SJSA1 (cell line): Measurements from ENCODE around the gene NT5DC2. TPM values are rescaled to one million over a fixed set of nuclear protein-coding genes. Genes with fewer than 3 reads are reported as not detected.

ENCODE experiments used
- DNase-seq, 2 experiments: peaks; one replicate each; pipeline ENCODE4 v3.0.0-alpha.2; 2015 to 2020; ENCODE audit warnings: low spot score in 2 of 2, low read depth in 1 of 2
- H3K27ac ChIP-seq: fragments of 250-450 bp; sonication (Bioruptor Pico); 2 replicates; pipeline ENCODE4 v1.5.1; 2020; ENCODE audit warnings: mild to moderate bottlenecking, moderate library complexity
- H3K27me3 ChIP-seq: fragments of 250-450 bp; sonication (Bioruptor Pico); replicated peaks from 2 replicates; pipeline ENCODE4 v1.5.1; 2020; ENCODE audit warnings: mild to moderate bottlenecking, moderate library complexity
- H3K36me3 ChIP-seq: fragments of 250-450 bp; sonication (Bioruptor Pico); 2 replicates; pipeline ENCODE4 v1.5.1; 2020; ENCODE audit warnings: mild to moderate bottlenecking
- H3K4me1 ChIP-seq: fragments of 250-450 bp; sonication (Bioruptor Pico); replicated peaks from 2 replicates; pipeline ENCODE4 v1.6.1; 2021; ENCODE audit warnings: mild to moderate bottlenecking
- H3K4me3 ChIP-seq: fragments of 250-450 bp; sonication (Bioruptor Pico); 2 replicates; pipeline ENCODE4 v1.5.1; 2020; ENCODE audit warnings: mild to moderate bottlenecking
- H3K9me3 ChIP-seq: fragments of 250-450 bp; sonication (Bioruptor Pico); replicated peaks from 2 replicates; pipeline ENCODE4 v1.5.1; 2020; ENCODE audit warnings: mild to moderate bottlenecking
- total RNA-seq: library from RNA; depleted of rRNA; stranded (reverse); fragments of >200 nt; shearing (Covaris generic); gene quantifications from 2 replicates; pipeline ENCODE4 v1.2.3, GENCODE V29; 2014; rRNA removed

NT5DC2 gene
- total RNA-seq, 1 experiment from 2014 or later = 74.6 TPM

- Histone ChIP-seq H3K4me3 (no peak overlapping the region), H3K27me3 (no peaks in the 10 kb centered on the region), H3K9me3 (no peaks in the 10 kb centered on the region), H3K4me1 (no peaks in the 10 kb centered on the region), H3K36me3 (peaks cover 97% of the 10 kb centered on the region), H3K27ac (no peak overlapping the region)
- DNase-seq = no peak
Observed at GRCh38 chr3:52477076-52477795, 56.4 kb downstream of the NT5DC2 start.

Other genes with a start within 250 kb of the NT5DC2 start
- 3.7 and 6.1 TPM in 2 replicates for gene GLYCTK, start 246.0 kb downstream of the NT5DC2 start, total RNA-seq
- gene DNAH1, start 217.5 kb downstream of the NT5DC2 start, total RNA-seq = 0.47 and 1.1 TPM in 2 replicates
- 50.2 and 60.1 TPM in 2 replicates for gene BAP1, start 123.8 kb downstream of the NT5DC2 start, total RNA-seq
- 7.6 and 9.5 TPM in 2 replicates for gene PHF7, start 123.2 kb downstream of the NT5DC2 start, total RNA-seq
- gene SEMA3G, start 88.8 kb downstream of the NT5DC2 start, total RNA-seq = 0.13 TPM in 1 of 2 replicates, not detected in the other
- gene TNNC1, start 79.8 kb downstream of the NT5DC2 start, total RNA-seq = 18.2 and 32.1 TPM in 2 replicates
- gene NISCH, start 78.3 kb downstream of the NT5DC2 start, total RNA-seq = 22.4 and 24.8 TPM in 2 replicates
- gene STAB1, start 38.5 kb downstream of the NT5DC2 start, total RNA-seq = not detected in 2 replicates
- 1.1 and 37.2 TPM in 2 replicates for gene UQCC5, start 2.7 kb upstream of the NT5DC2 start, total RNA-seq
- 39.3 and 39.6 TPM in 2 replicates for gene PBRM1, start 152.1 kb upstream of the NT5DC2 start, total RNA-seq
- 92.6 and 134 TPM in 2 replicates for gene GNL3, start 152.2 kb upstream of the NT5DC2 start, total RNA-seq
- gene GLT8D1, start 171.9 kb upstream of the NT5DC2 start, total RNA-seq = 50.3 and 59.4 TPM in 2 replicates
- gene SPCS1, start 172.2 kb upstream of the NT5DC2 start, total RNA-seq = 94.7 and 111 TPM in 2 replicates
- 8.3 and 12.6 TPM in 2 replicates for gene NEK4, start 237.1 kb upstream of the NT5DC2 start, total RNA-seq
- not detected in 2 replicates for gene ITIH1, start 243.7 kb upstream of the NT5DC2 start, total RNA-seq